Activated CD4-positive, CD25-positive, alpha-beta regulatory T cell treated with anti-CD3 and anti-CD28 coated beads, Interleukin-2, amount 50 U/mL, for 16 hours (primary cell): ENCODE data around the gene PRPF39.
A peak's percentile ranks its signal among the peaks of the same experiment; 100 is the strongest.
"Not testable (repeated sequence)": the region's sequence is repeated elsewhere in the genome, so short reads cannot be mapped to it uniquely, and the experiment has no call there.

Source experiments
- DNase-seq: peaks from one replicate; pipeline ENCODE4 v3.0.0-alpha.2; 2020; ENCODE audit warnings: low read depth, low spot score

PRPF39 gene, protein sequence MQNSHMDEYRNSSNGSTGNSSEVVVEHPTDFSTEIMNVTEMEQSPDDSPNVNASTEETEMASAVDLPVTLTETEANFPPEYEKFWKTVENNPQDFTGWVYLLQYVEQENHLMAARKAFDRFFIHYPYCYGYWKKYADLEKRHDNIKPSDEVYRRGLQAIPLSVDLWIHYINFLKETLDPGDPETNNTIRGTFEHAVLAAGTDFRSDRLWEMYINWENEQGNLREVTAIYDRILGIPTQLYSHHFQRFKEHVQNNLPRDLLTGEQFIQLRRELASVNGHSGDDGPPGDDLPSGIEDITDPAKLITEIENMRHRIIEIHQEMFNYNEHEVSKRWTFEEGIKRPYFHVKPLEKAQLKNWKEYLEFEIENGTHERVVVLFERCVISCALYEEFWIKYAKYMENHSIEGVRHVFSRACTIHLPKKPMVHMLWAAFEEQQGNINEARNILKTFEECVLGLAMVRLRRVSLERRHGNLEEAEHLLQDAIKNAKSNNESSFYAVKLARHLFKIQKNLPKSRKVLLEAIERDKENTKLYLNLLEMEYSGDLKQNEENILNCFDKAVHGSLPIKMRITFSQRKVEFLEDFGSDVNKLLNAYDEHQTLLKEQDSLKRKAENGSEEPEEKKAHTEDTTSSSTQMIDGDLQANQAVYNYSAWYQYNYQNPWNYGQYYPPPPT

DNA sequence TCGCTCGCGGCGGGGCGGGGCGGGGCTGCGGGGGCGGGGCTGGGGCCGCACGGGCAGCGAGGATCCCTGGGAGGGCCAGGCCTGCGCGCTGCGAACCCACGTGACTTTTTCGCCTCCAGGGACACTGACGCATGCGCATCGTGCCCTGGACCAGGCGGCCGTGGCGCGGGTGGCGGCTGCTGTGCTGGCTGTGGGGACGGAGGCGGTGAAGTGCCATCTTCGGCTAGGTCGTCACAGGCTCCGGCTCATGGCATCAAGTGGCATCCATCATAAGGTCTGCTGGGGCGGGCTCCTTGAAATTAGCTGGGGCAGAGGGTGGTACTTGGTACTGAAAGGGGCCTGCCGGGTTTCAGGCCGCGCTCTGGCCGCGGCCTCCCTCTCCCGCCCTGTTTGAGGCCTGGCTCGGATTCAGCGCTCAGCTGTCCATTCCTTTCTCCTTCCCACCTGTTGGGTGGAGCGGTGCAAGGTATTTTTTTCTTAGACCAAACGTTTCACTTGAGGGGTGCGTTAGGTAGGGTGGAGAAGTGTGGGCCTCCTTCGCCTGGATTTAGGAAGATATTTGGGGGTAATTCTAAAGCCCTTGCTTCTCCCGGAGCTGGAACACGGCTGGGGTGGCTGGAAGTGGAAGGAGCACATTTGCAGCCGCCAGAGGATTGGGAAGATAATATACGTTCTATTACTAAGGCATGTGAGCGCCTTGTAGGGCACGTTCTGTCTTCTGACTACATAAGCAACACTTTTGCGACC, at the start of gene PRPF39:
Gene PRPF39 (plus strand): TSS at position 141 of the 747 bp plus-strand sequence. CDS start 11,124 bp downstream, outside the sequence.
- DNase-seq, result peak; percentile 91

DNA sequence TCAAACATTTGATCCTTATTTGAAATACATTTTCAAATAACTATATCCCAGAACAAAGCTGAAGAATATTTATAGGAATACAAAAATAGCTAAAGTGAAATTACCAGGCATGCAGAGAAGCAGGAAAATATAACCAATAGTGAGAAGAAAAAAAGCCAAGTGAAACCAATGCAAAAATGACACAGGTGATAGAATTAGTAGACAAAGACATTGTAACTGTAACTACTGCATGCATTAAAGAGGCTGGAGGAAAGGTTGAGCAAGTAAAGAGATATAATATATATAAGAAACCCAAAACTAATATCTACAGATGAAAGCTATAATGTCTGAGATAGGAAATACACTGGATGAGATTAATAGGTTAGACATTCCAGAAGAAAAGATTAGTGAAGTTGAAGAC, 49.2 kb upstream of the PRPF39 start:
- DNase-seq, result no peak

DNA sequence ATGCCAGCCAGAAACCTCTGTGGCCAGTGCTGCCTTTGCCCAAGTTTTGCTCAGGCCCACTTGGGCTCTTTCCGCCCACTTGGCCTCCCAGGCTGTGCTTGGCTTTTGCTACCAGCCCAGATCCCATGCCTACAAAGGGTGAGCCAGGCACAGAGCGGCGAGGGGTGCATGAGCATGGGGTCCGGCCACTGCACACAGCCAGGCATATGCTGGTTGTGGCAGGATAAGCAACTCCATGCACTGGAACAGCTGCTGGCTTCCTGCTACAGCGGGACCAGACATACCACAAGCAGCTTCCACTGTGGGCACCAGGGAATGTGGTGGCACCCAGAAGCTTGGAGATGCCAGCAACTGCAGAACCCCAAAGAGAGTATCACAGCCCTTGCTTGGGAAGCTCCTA, 45.7 kb upstream of the PRPF39 start:
- DNase-seq, result no peak

DNA sequence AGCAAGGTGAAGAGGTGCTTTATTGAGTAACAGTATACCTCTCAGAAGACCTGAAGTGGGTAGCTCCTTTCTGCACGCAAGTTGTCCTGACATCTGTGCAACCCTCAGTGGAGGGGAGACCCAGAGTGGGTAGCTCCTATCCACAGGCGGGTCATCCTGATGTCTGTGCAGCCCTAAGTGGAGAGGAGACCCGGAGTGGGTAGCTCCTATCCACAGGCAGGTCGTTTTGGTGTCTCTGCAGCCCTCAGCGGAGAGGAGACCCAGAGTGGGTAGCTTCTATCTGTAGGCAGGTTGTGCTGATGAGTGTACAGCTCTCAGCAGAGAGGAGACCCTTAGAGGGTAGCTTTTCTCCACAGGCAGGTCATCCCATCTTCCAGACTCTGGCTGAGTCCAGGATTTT, 45.1 kb upstream of the PRPF39 start:
- no peak for DNase-seq

DNA sequence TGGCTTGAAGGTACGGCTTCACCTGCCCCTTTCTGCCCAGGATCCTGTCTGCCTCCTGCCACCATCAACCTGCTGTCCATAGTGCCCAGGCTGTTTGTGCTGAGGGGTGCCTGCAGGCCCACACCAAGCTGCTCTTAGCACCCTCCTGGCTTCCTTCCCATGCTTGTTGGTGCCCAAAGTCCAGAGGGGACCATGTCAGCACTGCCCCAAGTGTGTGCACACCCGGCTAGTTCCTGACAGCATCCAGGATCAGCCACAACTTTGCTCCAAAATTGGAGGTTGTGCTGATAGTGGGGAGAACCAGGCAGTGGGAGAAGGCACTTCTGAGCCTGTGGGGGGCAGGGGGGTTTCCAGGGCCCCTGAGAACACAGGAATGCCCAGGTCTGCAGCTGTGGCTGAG, 44.5 kb upstream of the PRPF39 start:
- no peak for DNase-seq

DNA sequence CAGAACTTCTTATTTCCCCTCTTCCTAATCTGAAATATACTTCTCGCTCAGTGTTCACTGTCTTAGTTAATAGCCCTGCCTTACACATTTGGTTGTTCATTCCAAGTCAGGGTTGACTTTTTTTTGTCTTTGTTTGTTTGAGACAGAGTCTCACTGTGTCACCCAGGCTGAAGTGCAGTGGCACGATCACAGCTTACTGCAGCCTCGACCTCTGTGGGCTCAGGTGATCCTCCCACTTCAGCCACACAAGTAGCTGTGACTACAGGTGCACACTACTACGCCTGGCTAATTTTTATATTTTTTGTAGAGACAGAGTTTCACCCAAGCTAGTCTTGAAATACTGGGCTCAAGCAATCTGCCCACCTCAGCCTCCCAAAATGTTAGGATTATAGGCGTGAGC, 42.3 kb upstream of the PRPF39 start:
- no peak for DNase-seq

DNA sequence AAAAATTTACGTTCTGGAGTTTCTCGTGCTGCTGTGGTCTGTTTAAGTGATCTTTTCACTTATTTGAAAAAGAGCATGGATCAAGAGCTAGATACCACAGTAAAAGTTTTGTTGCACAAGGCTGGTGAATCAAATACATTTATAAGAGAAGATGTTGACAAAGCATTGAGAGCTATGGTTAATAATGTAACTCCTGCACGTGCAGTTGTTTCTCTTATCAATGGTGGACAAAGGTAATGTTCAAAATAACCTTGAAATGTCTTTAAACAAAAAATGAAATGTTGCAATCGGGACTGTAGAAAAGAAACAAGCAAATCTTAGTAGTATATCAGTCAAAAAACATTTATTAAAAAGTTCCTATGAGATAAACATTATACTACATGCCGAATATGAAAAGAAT, 39.3 kb upstream of the PRPF39 start:
- DNase-seq, result no peak

DNA sequence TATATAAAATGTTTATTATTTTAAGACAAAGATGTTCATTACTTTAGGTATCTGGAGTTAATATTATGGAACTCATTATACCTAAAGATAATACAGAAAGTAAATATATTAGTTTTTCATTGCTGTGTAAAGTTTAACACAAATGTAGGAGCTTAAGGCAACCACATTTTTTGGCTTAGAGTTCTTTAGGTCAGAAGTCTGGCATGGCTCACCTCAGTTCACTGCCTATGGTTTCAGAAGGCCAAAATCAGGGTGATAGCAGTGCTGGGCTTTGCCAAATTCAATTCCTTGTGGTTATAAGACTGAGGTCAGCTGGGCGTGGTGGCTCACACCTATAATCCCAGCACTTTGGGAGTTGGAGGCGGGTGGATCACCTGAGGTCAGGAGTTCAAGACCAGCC, 35.5 kb upstream of the PRPF39 start:
- no peak for DNase-seq

DNA sequence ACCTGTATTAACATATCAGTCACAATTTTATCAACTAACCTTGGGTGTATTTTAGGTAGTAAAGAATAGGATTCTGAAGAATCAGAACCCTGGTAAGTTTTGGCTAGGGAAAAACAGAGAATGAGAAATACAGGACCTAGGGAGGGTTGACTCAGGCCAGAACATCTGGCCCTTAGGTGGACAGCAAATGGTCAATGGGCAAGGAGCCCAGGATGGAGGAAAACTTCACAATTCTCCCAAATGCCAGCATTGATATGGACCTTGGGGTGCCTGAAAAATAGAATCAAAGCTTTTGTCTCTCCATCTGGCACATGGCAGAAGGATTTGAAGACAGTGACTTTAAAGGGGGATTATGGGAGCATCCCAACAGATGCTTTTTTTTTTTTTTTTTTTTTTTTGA, 32.7 kb upstream of the PRPF39 start:
- no peak for DNase-seq

DNA sequence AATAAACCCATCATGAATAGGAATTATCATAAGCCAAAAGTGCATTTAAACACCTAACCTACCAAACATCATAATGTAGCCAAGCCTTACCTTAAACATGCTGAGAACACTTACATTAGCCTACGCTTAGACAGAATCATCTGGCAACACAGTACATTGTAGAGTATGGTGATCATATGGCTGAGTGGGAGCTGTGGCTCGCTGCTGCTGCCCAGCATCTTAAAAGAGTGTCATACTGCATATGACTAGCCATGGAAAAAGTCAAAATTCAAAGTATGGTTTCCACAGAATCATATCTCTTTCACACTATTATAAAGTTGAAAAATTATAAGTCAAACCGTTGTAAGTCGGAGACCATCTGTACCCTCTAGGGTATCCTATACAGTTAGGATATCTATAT, 32.0 kb upstream of the PRPF39 start:
- DNase-seq, result no peak

DNA sequence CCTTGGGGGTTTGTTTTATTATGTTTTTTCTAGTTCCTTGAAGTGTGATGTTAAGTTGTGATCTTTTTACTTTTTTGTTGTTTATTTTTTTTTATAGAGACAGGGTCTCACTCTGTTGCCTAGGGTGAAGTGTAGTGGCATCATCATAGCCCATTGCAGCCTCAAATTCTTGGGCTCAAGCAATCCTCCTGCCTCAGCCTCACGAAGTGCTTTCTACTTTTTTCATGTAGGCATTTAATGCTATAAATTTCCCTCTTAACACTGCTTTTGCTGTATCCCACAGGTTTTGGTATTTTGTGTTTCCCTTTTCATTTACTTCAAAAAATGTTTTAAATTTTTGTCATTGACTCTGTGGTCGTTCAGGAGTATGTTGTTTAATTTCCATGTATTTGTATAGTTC, 26.6 kb upstream of the PRPF39 start:
- no peak for DNase-seq

DNA sequence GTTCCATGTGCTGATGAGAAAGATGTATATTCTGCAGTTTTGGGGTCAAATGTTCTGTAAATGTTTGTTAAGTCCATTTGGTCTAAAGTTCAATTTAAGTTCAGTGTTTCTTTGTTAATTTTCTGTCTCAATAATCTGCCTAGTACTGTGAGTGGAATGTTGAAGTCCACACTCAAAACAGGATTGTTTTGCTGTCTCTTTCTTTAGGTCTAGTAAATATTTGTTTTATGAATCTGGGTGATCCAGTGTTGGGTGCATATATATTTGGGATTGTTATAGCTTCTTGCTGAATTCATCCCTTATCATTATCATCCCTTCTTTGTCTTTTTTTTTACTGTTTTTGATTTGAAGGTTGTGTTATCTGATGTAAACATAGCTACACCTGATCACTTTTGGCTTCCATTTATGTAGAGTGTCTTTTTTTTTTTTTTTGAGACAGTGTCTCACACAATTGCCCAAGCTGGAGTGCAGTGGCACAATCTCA, 26.0 kb upstream of the PRPF39 start:
- DNase-seq, result no peak

DNA sequence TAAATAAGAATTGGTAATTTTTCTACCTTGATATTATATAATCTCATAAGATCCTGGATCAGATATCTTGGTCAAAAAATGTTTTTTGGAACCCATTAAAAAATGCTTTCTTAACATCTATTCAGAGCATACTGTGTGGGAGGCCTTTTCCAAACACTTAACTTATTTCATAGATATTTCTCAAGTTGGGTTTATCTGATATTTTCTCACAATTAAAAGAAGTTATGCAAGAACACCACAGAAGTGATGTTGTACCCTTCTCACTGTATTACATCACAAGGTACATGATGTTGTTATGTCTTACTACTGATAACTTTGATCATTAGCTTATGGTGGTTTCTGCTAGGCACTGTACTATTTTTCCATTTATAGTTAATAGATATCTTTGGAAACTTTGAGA, 23.4 kb upstream of the PRPF39 start:
- DNase-seq, result no peak

DNA sequence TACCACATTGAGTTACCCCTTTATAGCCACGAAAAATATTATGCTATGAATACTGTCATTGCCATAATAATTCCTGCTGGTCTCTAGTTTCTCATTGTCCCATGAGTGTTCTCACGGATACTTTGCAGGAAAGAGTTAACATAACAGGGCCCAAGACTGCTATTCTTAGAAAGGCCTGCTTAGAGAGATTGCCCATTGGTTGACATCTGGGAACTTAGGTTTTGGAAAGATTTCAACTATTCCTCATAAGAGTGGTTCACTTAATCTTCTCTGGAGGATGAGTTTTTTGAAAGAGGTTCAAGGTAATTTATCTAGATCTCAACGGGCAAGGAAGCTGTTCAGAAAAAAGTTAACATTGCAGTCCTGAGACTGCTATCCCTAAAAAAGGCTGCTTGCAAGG, 18.4 kb upstream of the PRPF39 start:
- no peak for DNase-seq

DNA sequence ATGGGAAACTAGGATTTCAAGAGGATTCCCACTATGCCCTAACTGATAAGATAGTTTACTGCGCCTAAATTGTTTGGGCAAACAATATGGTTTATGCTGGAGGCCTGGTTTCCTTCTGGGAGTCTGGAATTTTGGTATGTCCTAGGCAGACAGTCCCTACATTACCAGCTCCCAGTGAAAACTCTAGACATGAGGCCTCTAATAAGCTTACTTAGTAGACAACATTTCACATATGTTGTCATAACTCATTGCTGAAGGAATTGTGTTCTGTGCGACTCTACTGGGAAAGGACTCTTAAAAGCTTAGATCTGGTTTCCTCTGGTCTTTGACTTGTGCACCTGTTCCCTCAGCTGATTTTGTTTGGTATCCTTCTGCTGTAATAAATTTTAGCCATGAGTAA, 18.0 kb upstream of the PRPF39 start:
- DNase-seq, result no peak

DNA sequence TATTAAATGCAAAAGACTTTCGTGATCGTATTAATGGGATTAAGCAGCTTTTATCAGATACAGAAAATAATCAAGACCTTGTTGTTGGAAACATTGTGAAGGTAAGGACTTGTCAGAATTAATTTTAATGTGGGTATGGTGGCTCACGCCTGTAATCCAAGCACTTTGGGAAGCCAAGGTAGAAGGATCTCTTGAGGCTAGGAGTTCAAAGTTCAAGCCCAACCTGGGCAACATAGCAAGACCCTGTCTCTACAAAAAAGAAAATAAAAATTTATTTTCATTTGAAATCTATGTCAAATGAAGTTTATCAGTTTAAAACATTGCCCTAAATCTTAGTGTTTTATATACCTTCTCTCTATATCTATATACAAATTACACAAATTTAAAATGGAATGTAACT, 17.2 kb upstream of the PRPF39 start:
- no peak for DNase-seq

DNA sequence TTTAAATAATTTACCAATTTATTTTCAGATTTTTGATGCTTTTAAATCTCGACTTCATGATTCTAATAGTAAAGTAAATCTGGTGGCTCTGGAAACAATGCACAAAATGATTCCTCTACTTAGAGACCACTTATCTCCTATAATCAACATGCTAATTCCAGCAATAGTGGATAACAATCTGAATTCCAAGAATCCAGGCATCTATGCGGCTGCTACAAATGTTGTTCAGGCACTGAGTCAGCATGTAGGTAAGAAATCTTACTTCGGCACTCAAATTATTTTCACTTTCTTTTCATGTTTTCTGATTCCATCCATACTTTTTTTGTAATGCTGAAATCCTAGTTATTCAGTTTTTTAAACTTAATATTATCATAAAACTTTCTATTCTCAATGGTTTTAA, 15.5 kb upstream of the PRPF39 start:
- DNase-seq, result no peak

DNA sequence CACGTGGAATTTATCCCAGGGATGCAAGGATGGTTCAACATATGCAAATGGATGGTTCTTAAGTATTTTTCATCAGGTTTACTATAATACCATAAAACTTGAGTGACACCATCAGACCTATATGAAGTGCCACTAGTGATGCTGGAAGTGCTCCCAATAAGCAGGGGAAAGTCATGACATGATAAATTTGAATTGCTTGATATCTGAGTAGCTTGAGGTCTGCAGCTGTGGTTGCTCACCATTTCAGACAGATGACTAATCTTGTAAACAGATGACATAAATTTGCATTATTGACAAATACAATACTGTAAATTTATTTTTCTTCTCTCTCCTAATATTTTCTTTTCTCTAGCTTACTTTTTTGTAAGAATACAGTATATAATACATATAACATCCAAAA, 13.7 kb upstream of the PRPF39 start:
- DNase-seq, result no peak

DNA sequence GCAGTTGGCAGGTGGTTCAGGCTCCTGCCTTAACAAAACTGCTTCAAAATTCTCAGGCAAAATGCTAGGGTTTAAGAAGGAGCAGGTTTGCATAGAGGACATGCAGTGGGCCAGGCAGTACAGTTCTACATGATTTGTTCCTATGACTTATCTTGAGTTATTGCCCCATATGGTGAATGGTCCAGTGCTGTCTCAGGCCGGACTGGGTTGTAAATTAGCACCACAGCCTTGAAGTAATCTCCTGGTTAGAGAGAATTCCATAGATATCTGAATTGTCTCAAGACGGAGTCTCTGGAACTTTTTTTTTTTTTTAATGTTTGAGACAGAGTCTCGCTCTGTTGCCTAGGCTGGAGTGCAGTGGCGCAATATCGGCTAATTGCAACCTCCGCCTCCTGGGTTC, 11.8 kb upstream of the PRPF39 start:
- no peak for DNase-seq

DNA sequence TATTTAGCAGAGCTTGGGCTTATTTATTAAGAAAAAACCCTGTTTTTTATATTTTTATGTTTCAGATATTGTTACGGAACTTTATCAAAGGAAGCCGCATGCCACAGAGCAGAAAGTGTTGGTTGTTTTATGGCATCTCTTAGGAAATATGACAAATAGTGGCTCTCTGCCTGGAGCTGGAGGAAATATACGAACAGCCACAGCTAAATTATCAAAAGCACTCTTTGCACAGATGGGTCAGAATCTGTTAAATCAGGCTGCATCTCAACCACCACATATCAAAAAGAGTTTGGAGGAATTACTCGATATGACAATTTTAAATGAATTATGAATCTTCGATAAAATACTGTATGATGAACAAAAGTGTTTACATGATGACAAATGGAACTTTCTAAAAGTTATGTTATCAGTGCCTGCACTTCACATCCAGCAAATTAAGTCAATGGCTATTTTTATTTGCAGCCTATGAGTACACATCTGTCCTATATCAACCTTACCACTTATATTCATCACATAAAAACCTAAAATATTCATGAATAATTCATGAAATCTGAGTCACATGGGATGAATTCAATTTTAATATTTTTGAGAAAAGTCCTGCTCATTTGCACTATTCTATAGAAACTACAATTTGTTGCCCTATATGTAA, 10.6 kb upstream of the PRPF39 start:
- DNase-seq, result no peak

DNA sequence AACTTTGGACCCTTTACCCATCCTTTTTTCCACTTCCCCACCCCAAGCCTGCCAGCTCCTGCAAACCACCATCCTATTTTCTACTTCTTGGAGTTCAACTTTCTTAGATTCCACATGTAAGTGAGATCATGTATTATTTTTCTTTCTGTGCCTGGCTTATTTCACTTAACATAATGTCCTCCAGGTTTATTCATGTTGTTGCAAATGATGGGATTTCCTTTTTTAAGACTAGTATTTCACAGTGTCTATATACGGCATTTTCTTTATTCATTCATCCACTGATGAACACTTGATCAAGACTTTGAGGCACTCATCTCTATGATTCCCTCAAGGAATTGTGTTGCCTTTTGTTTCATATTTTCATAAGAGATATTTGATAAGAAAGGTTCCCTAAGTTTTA, 5.6 kb upstream of the PRPF39 start:
- DNase-seq, result no peak

DNA sequence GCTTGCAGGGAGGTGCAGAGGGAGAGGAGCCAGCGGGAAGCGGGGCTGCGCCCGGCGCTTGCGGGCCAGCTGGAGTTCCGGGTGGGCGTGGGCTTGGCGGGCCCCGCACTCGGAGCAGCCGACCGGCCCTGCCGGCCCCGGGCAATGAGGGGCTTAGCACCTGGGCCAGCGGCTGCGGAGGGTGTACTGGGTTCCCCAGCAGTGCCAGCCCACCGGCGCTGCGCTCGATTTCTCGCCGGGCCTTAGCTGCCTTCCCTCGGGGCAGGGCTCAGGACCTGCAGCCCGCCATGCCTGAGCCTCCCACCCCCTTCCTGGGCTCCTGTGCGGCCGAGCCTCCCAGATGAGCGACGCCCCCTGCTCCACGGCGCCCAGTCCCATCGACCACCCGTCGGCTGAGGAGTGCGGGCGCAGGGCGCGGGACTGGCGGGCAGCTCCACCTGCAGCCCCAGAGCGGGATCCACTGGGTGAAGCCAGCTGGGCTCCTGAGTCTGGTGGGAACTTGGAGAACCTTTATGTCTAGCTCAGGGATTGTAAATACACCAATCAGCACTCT, 3.4 kb upstream of the PRPF39 start:
- not testable (repeated sequence) for DNase-seq
